Progenitor cell of endocrine pancreas (in vitro differentiated cells): ENCODE measurements around the gene SMAD2. TPM values are rescaled to one million over a fixed set of nuclear protein-coding genes. Genes with fewer than 3 reads are reported as not detected.
"Not testable (repeated sequence)": the region's sequence is repeated elsewhere in the genome, so short reads cannot be mapped to it uniquely, and the experiment has no call there.

Source experiments
- DNase-seq: peaks from one replicate; pipeline ENCODE4 v3.0.0; 2021; ENCODE audit warnings: low spot score; ENCODE audit not compliant: unreplicated experiment
- H3K27ac Mint-ChIP-seq: 2 replicates; pipeline ENCODE4 v1.8.0; 2021; ENCODE audit warnings: mild to moderate bottlenecking, moderate library complexity, mixed read lengths
- H3K27me3 Mint-ChIP-seq: 2 replicates; pipeline ENCODE4 v1.8.0; 2021; ENCODE audit warnings: mixed read lengths
- H3K36me3 Mint-ChIP-seq: 2 replicates; pipeline ENCODE4 v1.8.0; 2022; ENCODE audit warnings: mixed read lengths; ENCODE audit not compliant: insufficient read depth
- H3K4me1 Mint-ChIP-seq: 2 replicates; pipeline ENCODE4 v1.8.0; 2021; ENCODE audit warnings: low read depth, mixed read lengths
- H3K4me3 Mint-ChIP-seq: 2 replicates; pipeline ENCODE4 v1.8.0; 2021; ENCODE audit warnings: low read depth, mild to moderate bottlenecking, moderate library complexity, mixed read lengths
- H3K9me3 Mint-ChIP-seq: 2 replicates; pipeline ENCODE4 v1.8.0; 2021; ENCODE audit warnings: low read depth, mixed read lengths
- CTCF ChIP-seq: fragments of 200-600 bp; sonication (generic); IDR thresholded peaks from one replicate; pipeline ENCODE4 v1.5.0; 2021; ENCODE audit warnings: antibody characterized with exemption, mild to moderate bottlenecking; ENCODE audit not compliant: unreplicated experiment
- total RNA-seq: library from RNA; stranded (reverse); gene quantifications from 2 replicates; pipeline ENCODE4 v1.2.1, GENCODE V29; 2021

The SMAD2 gene
- total RNA-seq, 1 donor from 2014 or later = 140 TPM

DNA sequence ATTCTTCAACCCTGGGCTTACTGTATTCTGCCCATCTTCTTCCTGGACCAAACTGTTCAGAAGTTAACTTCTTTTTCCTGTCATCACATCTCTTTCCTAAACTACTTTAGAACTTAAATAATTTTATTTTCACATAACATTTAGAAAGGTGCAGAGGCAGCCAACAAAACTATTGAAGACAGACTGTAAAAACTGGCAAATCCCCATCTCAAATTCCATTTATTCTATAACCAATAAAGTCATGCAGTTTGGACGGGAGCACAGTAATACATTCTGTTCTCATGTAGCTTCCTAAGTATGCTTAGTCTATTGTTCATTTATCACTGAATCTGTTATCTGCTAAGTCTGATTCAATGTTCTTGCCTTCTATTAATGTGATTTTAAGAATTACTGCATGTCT, 99.1 kb downstream of the SMAD2 start:
- H3K9me3 Mint-ChIP-seq = peaks cover 8% of the 10 kb centered on the region
- peaks cover 37% of the 10 kb centered on the region for H3K36me3 Mint-ChIP-seq
- no peak for TF ChIP-seq CTCF
- no peaks in the 10 kb centered on the region for H3K27me3 Mint-ChIP-seq
- H3K4me1 Mint-ChIP-seq = peaks cover 2% of the 10 kb centered on the region
- no peak for DNase-seq
- H3K27ac Mint-ChIP-seq = peak overlapping the region; percentile 47
- no peak overlapping the region for H3K4me3 Mint-ChIP-seq

DNA sequence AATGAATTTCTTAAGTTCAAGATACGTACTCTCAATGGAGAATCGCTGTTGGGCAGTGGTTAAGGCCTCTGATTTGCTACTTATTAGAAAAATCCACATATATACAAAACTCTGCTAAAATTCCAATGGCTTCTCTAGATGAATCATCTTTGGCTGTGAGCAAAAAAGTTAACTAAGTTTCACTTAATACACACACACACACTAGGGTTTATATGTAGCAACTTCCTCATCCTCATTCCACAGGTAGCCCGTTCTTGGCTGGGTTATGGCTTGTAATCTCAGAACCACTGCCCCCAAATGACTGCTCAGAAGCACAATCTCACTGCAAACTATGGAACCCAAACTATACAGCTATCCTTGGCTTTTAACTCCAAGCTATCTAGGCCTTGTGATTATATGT, 99.7 kb downstream of the SMAD2 start:
- H3K36me3 Mint-ChIP-seq = peaks cover 42% of the 10 kb centered on the region
- no peak for DNase-seq
- H3K9me3 Mint-ChIP-seq = peaks cover 8% of the 10 kb centered on the region
- no peak overlapping the region for H3K4me3 Mint-ChIP-seq
- no peak for TF ChIP-seq CTCF
- peaks cover 5% of the 10 kb centered on the region for H3K4me1 Mint-ChIP-seq
- H3K27me3 Mint-ChIP-seq = no peaks in the 10 kb centered on the region
- H3K27ac Mint-ChIP-seq = no peak overlapping the region

DNA sequence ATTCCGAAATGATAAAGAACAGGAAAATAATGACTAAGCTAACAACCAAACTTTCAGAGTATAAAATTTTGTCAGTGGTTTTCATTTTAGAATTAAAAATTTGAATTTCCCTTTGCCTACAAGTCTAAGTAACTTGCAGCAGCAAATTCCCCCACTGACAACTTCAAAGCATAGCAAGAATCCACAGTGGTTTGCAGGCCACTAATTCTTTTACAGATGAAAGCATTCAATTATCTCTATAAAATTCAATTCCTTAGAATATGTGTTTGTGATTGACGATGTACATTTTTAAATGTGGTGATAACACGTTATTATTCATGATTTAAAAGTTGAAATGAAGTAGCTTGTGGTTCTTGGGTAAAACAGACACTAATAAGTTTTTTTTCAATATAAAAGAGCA, 100.6 kb downstream of the SMAD2 start:
- no peak overlapping the region for H3K27ac Mint-ChIP-seq
- DNase-seq = no peak
- no peaks in the 10 kb centered on the region for H3K27me3 Mint-ChIP-seq
- TF ChIP-seq CTCF = no peak
- peaks cover 47% of the 10 kb centered on the region for H3K36me3 Mint-ChIP-seq
- H3K4me1 Mint-ChIP-seq = peaks cover 5% of the 10 kb centered on the region
- H3K4me3 Mint-ChIP-seq = no peak overlapping the region
- H3K9me3 Mint-ChIP-seq = peaks cover 8% of the 10 kb centered on the region

- not testable (repeated sequence) for H3K4me3 Mint-ChIP-seq, DNase-seq, H3K9me3 Mint-ChIP-seq, H3K27me3 Mint-ChIP-seq, H3K4me1 Mint-ChIP-seq, H3K27ac Mint-ChIP-seq
- H3K36me3 Mint-ChIP-seq = peaks cover 48% of the 10 kb centered on the region
These were observed 102.4 kb downstream of the SMAD2 start for GRCh38 chr18:47828031-47828430.

DNA sequence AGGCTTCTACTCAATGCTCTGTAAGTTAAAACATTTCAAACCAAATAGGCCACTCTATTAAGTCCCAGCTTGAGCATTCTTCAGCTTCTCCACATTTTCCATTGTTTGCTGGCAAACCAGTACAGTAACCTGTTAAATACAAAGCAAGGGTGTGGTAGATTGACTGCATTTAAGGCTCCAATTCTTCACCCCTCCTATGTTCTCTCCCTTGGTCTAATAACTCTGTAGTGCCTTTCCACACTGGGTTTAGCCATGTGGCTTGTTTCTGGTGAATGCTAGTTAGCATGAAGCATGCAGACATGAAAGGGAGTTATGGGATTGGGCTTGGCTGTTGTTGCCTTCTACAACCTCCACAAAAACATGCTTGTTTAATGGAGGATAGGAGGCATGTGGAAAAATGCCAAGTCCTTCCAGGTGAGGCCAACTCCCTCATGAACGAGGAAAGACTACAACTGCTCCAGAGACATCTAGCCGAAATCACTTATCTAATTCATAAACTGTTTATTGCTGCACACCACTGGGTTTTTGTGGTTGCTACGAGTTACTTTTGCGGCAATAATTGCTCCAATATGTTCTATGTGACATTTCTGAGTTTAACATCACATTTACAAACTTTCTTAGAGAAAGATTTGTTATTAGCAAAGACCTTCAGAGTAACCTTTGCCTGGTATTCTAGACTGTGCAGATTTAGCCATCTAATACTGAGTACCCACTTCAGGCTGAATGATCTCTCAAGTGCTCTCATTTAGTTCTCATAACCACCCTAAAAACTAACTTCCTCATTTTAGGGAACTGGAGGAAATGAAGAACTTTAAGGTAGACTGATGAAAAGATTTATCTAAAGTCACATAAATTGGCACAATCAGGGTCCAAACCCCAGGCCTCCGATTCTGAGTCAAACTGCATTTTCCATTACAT, 104.0 kb downstream of the SMAD2 start:
- Mint-ChIP-seq H3K9me3 (peaks cover 8% of the 10 kb centered on the region), H3K27me3 (no peaks in the 10 kb centered on the region)

More for the DNA sequence above, 104.0 kb downstream of the SMAD2 start:
- Mint-ChIP-seq H3K4me1 (peaks cover 5% of the 10 kb centered on the region), H3K36me3 (peaks cover 43% of the 10 kb centered on the region), H3K4me3 (no peak overlapping the region), H3K27ac (no peak overlapping the region)
- no peak for DNase-seq
- no peak for TF ChIP-seq CTCF
